ENCODE measurements around the gene FBXW4.

- TF ChIP-seq BRCA1 (IDR thresholded peaks at IDR 0.05) (no peak), BRCA1 (CRISPR knock-in tag; IDR thresholded peaks at IDR 0.05) (no peak), CTCF (IDR thresholded peaks at IDR 0.05 in 2 of 3, conservative IDR thresholded peaks at IDR 0.05 in 1 of 3; ENCODE audit: insufficient read depth in 2 of 3, low read depth in 1 of 3, low read length in 3 of 3) (no peak)
These were observed 120.9 kb downstream of the FBXW4 start for GRCh38 chr10:101573885-101574753.

All from K562 (cell line).